HG03025 (cell line): ENCODE results near the gene NR5A2.

Source experiments
- ATAC-seq: cut with Tn5 transposase; IDR thresholded peaks from one replicate; pipeline ENCODE4 v1.9.1; 2021; ENCODE audit warnings: mild to moderate bottlenecking, moderate library complexity; ENCODE audit not compliant: unreplicated experiment, low FRiP score

The NR5A2 gene

DNA sequence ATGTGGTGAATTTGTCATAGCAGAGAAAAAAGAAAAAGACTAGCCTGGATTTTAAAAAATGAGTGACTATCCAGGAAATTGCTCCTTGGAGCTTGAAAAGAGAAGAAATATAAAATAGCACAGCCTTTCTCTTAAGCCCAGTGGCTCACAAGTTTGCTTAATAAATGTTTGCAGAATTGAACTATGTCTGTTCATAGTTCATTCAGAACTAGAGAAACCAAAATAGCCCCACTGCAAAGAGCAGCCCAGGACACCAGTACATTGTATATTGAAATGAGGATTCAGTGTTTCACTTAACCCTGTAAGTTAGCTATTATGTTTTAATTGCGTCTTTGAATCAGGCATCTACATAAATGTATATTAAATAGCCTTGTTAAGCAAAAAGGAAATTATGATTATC, 88.8 kb downstream of the NR5A2 start:
- ATAC-seq, result no peak

DNA sequence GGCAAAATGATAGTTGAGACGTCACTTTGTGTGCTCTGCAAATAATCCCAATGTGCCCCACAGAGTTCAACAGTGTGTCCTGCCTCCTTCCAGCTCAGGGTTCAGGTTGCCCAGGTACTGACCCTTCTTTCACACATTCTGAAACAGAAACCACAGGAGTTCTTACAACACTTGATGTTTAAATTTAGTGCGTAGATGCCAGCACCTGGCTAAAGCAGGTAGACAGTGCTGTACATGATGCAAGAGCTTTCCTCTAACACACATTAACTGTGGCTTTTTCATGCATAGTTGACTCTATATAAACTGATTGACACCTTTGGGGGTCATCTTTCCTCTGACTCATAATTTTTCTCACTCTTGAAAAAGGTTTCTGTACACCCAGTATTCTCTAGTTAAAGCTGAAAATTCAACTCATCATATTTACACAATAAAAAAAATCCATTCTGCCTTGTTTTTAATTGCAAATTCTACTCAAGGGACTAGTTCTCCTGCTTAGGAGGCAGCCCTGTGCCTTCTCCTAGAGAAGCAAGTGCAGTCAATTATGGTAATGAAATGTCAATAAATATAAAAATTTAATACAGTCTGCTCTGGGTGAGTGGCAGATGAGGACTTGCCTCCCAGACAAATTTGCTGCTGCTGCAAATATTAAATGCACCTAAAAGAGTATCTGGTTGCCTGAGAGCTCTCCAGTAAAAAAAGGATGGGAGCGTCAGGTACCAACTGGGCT, 91.4 kb downstream of the NR5A2 start:
- ATAC-seq, result no peak

DNA sequence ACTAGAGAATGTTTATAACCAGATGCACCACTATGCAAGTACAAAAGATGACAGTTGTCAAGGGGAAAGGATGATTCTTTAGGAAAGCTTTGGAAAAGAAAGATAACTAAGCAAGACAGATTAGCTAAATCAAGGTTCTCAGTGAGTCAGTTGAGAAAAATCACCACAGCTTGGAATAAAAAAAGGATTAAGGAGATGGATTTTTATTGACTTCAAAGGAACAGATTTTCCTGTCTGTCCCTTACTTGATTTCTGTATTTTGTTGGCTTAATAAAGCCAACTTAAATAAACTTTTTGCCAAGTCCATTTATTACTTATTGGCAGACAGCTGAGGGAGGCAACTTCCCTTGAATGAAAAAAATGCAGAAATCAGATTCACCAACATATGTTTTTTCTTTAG, 93.9 kb downstream of the NR5A2 start:
- no peak for ATAC-seq

DNA sequence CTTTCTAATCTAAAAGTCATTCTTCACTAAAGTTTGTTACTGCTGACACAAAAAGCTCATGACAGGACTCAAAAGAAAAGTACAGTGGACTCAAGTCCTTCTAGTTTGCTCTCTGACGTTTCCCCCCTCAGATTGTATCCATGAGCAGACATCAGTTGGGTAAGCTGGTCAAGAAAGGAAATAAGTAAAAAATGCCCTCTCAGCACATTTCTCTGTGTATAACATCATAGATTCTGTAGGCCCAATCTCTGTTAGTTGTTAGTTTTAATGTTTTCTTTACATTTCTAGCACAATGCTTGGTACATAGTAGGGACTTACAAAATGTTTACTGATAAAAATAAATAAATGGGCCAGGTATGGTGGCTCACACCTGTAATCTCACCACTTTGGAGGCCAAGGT, 96.8 kb downstream of the NR5A2 start:
- ATAC-seq, result no peak

DNA sequence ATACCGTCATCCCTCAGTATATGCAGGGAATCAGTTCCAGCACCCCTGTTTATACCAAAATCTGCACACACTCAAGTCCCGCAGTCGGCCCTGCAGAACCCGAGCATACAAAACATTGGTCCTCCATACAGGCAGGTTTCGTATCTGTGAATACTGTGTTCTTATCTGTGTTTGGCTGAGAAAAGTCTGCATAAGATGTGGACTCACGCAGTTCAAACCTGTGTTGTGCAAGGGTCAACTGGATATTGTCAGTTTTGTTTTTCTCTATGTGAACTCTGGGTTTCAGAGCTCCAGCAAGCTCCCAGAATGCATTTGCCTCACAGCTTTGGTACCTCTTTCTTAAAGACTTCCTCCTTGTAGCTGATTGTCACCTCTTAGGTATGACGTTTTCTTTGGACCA, 100.6 kb downstream of the NR5A2 start:
- ATAC-seq, result no peak

DNA sequence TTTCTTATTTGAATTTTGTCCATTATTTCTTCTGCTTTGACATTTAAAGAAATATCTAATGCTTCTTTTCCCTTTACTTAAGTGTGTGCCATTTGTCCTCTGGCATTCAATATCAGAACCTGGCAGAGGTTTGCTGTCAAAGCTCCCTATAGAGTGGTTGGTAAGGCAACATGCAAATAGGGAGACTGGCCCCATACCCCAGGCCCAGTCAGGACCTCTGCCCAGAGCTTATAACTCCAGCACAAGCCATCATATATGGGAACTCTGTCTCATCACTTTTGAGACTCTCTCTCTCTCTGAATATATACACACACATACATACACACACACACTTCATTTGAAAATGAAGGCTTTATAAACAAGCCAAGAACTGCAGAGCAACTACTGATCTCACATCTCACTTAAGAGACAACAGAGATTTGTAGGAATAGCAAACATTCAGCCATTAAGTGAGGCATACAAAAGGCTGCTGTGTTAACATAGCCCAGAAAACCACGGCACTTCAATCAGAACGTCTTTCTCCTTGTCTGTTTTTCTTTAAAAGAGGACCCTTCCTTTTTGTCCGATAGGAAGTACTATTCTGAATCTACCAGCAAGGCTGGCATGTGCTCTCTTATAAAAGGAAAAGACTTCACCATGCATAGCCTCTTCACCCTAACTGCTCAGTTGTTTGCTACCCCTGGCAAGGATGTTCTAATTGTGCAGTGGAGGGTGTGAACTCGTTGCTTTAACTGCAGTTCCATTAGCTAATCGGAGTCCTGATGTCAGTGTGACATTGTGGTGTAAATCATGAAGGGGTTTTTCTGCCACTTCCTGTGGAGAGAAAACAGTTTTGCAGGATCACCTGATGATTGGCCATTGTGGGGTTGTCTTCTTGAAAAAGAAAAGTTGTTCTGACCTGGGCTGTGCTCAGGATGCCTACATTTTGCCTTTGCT, 101.7 kb downstream of the NR5A2 start:
- ATAC-seq, result no peak

DNA sequence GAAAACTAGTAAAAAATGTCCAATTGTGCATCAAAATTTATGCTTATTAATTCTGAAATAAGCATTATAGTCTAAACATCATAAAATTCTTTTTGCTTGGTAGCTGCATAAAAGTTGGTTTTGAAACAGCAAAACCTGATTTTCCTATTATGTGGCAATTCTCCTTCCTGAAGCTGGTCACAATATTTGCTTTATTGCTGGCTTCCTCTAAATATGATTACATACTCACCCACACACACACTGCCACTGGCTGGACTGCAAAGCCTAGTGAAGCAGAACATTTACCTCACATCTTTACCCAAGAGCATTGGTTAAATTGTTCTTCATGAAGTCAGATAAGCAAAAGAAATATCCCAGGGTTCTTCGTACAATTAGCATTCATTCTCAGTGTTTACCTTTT, 103.0 kb downstream of the NR5A2 start:
- ATAC-seq, result no peak

DNA sequence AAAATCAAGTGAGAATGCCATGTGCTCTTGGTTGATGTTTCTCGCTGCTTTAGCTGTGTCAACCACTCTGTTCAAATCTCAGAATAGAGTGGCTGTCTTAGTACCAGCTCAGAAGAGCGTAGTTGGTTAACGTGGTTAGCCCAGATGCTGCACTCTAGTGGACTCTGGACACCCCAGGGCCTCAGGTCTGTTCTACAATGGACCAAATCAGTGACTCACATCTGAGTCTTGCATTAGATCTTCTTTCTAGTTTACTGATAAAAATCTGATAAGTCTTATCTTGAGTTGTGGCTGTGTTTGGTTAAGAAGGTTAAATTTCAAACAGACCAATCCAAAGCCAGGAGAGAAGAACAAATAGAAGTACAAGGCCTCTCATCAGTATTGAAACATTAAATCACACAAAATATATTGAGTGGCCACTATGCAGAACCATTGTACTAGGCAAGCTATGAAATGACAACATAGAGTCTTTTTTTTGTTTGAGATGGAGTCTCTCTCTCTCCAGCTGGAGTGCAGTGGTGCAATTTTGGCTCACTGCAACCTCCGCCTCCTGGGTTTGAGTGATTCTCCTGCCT, 104.1 kb downstream of the NR5A2 start:
- ATAC-seq, result no peak

DNA sequence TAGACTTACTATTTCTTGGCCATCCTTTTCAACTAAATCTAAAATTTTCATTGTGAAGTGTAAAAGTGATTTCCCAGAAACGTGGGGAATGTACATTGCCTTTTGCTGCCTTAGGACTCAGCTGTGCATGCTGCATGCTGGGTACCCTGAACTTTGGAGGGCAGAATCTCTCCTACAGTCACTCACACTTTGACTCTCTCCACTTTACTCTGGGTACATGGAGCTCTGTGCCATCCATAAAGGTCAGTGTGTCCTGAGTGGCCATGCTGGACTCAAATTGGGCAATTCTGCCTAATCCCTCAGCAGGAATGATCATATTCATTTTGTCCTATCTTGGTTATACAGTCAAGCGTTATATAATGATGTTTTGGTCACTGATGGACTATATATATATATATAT, 105.6 kb downstream of the NR5A2 start:
- no peak for ATAC-seq

DNA sequence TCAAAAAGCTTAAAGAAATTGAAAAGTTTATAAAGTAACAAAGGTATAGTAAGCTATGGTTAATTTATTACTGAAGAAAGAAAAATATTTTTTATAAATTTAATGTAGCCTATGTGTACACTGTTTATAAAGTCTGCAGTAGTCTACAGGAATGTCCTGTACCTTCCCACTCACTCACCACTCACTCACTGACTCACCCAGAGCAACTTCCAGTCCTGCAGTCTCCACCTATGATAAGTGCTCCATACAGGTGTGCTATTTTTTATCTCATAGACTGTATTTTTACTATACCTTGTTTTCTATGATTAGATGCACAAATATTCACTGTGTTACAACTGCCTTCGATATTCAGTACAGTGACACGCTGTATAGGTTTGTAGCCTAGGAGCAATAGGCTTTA, 106.6 kb downstream of the NR5A2 start:
- ATAC-seq, result no peak

DNA sequence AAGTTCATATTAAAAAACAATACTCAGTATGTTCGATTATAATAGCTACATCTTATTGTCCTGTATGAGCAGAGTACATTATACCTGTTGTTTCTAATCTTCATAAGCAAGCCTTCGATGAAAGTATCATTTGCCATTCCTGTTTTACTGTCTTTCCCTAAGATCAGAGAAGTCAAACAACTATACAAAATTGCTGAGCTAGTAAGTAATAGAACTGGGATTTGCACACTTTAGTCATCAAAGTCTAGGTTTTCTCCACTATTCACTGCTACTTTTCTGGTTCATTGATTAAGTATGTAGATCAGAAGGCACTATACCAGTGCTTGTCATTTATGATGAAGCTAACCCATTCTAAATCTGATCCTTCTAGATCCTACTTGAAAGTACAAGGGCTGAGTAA, 108.9 kb downstream of the NR5A2 start:
- ATAC-seq, result no peak

DNA sequence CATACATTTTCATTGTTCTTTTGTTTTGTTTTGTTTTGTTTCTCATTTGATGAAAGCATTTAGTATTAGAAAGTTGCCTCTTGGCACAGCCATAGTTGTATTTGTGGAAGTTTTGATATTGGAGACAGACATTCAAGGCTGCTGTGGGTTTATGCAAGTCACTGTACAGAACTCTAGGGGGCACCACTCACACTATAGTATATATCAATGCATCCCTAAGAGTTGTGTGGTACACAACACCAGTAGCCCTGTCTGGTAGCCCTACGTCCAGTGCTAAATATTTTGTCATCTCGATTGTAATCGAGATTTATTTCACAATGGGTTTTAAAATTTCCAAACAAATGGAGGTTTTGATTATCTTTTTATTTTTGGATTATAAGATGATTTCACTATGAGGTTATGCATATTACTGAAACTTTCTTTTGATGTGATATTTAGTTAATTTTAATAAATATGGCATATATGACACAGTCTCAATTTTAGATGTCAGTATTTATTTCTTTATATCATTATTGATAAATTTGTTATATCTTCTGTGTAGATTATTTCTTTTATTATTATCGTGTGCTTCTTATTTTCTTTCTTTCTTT, 112.2 kb downstream of the NR5A2 start:
- peak; percentile 57 for ATAC-seq

DNA sequence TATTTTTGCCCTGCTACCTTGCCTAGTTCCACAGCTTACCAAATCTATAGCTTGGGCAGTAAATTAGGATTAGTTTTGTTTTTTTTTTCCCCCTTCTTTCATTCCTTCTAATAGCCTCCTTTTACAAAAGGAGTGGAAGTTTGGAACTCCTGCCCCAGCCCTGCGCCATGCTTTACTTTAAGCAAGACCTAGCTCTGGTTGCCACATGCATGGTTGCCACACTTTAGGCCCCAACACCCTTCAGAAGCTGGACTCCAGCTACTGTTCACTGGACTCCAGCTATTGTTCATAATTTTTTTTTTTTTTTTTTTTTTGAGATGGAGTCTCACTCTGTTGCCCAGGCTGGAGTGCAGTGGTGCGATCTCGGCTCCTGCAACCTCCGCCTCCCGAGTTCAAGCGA, 115.8 kb downstream of the NR5A2 start:
- ATAC-seq, result no peak

DNA sequence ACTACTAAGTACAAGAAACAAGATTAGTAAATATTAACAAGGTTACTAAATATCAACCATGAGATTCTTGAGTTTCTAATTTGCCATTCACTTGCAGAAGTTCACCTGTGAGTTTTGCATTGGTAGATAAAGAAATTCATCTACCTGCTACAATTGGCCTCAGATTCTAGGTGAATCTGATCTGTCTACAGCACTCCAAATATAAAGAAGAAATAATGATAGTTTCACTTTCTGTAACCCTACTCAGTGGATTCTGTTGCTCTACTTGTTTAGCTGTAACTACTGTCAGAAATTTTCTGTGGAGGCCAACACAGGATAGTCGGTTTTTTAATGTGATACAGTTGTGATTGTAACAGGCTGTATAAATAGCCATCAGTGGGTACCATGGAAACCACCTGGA, 118.6 kb downstream of the NR5A2 start:
- ATAC-seq, result no peak

DNA sequence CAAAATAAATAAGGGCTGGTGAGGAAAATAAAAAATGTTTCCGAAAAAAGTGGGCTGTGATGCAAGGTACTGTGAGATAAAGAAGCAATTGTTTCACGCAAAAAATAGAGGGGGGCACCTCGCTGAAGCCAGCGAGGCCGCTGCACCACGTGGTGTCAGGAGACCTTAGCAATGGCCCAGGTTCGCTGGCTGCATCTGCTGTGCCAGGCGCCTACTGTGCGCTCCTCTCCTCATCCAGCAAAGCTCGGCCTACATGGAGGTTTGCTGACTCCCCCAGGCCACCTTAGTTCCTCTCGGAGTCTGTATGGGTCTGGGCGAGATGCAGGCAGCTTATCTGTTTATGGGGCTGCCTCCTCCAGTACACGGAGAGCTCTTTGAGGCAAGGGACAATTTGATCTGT, 119.6 kb downstream of the NR5A2 start:
- no peak for ATAC-seq

DNA sequence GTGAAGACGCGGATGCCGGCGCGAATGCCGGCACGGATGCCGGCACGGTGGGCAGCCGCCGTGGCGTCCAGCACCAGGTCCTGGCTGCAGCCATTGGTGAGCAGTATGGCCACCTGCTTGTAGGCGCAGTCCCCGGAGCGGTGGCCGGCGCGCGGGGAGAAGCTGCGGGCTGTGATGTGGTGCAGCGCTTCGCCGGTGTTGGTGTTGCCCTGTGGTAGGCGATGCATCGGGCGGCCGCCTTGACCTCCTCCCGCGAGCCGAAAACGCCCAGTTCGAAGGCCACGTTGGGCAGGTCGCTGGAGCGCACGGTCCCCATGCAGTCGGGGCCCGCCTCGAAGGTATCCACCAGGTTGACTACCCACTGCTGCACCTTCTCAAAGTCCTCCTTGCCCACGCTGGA, 120.2 kb downstream of the NR5A2 start:
- no peak for ATAC-seq

DNA sequence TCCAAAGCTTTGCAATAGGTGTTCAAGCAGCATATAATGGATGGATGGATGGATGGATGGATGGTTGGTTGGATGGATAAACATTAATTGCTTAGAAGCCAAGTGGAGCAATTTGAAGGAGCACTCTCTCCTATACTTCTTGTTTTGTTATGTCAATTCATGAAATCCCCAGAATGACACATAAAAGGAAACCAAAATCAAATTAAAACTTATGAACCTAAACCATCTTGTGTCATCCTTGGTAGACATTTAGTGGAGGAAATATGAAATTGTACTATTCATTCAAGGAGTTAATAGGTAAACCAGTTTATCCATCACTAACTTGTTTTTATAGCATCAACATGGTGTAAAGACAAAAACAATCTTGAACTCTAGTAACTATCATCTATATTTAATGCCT, 122.5 kb downstream of the NR5A2 start:
- no peak for ATAC-seq

DNA sequence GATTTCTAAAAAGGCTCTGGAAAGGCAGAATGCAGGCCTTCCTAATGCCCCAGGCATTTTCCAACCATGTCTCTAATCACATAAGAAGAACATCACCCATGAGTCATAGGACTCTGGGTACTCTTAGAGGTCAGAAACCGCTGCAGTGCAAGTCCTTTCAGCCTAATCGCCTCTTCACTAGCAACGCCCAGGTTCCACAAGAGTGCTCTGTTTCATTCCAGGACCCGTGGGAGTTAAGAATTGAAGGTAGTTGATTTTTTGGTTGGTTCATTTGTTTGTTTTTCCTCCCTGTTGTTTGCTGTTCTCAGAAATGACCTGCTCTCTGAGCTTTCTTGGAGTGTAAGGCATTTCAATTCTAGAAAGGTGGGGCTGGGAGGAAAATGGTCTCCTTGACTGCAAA, 123.2 kb downstream of the NR5A2 start:
- peak; percentile 48 for ATAC-seq

DNA sequence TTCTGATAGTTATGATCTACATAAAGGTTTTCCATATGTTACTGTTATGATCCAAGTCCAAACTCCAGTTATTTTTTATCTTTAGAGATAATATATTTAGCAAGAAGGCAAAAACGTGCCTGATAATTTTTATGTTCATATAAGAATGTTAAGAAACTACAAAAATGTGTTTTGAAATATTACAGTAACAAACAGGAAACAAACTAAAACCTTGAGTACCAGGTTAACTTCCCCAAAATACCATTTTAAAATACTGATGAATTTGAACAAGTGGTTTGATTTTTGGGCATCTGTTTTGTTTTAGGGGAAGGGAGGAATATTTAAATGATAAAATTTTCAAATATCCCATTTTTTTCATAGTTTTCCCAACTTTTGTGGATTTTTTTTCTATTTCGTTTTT, 124.8 kb downstream of the NR5A2 start:
- ATAC-seq, result no peak

DNA sequence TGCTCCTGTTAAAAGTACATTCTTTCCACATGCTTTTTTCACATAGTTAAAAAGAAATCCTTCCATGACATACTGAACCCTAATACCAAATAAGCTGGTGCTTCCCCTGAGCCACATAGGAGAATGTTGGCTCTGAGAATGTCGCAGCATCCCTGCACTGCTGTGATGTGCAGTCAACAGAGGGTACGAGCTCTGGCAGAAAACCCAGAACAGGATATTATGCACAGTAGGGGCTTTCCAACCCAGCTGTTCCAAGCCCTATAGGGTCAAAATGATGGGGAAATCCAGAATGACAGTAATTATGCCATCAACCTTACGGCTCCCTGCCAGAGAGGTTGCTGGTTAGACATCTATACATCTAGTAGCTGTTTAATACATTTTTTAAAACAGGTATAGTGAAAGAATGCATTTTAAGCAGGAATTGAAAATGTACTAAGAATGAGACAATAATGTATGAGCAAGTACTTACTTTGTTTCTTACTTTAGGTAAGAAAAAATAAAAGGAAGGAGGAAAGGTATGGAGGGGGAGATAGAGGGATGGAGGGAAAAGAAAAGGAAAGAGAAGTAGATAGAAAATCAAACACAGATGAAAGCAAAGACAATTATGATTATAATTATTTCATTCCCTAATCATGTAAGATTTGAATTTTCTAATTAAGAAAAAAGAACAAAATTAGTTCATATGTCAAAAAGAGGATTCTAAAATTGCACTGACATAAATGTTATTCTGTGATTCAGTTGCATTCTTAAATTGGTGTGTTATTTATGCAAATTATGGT, 126.0 kb downstream of the NR5A2 start:
- peak; percentile 36 for ATAC-seq
